H4 (cell line): ENCODE measurements around the gene PPFIA2. TPM values are rescaled to one million over a fixed set of nuclear protein-coding genes. Genes with fewer than 3 reads are reported as not detected.

Source experiments
- DNase-seq: peaks from one replicate; pipeline ENCODE4 v3.0.0-alpha.2; 2015; ENCODE audit warnings: low spot score
- total RNA-seq: library from RNA; depleted of rRNA; stranded (reverse); fragments of >200 nt; shearing (Covaris generic); gene quantifications from 2 replicates; pipeline ENCODE4 v1.2.3, GENCODE V29; 2014

Gene PPFIA2
- total RNA-seq, 1 experiment from 2014 or later, result 0.33 TPM

DNA sequence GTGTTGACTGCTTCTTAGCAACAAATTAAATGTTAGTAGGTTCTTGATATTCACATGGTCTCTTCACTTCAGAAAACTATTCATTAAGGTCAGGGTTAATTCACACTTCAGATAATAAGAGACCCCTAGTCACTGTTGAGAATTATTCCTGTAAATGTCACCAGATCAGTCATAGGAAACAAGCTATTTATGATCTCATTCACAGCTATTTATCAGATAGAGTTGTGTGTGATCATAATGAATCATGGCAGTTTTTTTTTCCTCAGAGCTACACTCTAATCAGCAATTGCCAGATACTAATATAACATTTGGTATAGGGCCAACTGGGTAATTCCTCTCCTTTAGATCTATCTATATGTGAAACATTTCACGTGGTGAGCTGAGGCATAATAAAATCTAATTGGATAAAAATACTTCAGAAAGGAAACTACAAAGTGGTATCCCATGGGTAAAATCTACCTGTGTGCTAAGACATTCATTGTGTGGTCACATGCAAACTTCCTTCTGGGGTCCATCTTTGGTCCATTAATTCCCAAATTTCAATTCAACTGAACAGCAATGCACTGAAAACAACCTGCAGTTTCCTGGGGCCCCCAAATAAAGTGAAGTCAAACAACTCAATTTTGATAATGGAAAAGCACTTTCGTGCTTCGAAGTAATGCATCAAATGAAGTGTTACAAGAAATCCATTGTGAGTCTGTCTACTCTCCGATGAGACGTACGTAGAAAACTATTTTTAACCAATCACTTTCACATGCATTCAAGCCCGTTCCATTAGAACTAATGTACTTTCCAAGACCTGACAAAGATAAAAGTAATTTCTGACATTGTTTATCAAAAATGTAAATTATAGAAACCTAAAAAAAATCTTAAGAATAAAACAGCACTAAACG, 484.3 kb downstream of the PPFIA2 start:
- no peak for DNase-seq

DNA sequence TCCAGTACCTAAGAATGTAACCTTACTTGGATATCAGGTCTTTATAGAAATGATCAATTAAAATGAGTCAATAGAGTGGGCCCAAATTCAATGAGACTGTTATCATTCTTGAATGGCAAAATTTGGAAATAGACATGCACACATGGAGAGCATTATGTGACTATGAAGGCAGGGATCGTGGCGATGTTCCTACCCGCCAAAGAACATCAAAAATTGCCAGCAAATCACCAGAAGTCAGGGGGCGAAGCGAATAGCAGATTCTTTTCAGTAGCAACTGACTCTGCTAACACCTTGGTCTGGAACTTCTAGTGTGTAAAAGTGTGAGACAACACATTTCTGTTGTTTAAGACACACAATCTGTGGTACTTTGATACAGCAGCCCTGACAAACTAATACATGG, 488.8 kb downstream of the PPFIA2 start:
- no peak for DNase-seq

DNA sequence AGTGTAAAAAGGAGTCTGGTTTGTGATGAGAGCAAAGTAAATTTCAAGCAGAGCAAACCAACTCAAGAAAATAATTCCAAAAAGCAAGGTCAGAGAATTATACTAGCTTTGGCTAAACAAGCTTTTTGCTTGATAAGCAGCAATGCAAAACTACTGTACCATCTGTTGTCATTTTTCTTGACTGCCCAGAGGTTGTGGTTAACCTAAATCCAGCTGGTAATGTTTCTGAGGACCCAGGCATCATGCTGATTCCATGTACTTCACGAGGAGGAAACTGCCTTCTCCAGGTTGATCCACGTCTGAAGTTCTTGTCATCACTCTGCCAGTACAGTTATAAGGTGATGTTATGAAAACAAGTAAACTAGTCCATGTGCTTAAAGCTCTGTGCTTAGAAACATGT, 496.1 kb downstream of the PPFIA2 start:
- no peak for DNase-seq

DNA sequence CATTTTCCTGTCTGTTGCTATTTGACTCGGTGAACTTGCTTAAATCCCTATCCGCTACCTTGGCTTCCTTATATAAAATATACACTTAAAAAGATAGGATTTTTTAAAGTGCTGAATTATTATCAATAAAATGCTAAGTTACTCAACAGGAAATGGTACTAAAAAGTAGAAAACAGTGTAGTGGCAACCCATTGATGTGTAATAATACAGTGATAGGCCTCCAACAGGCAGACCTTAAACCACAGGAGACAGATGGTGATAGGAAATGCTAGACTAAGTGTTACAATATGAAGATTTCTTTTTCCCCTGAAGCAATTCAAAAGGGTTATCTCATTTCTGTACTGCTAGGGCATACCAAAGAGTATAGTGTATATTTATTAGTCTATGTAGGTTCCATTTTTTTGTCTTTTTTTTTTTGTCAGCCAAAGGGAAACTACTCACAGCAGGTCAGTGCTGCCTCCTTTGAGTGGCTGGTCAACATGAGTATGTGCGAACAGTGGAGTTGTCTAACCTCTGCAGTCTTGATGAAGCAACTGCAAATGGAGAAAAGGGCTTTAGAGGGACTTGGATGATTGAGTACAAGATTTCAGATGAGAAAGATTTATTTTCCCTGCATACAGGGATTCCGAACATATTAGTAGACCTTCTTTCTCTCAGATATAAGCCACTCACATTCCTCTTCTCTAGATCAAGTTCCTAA, 497.5 kb downstream of the PPFIA2 start:
- no peak for DNase-seq

DNA sequence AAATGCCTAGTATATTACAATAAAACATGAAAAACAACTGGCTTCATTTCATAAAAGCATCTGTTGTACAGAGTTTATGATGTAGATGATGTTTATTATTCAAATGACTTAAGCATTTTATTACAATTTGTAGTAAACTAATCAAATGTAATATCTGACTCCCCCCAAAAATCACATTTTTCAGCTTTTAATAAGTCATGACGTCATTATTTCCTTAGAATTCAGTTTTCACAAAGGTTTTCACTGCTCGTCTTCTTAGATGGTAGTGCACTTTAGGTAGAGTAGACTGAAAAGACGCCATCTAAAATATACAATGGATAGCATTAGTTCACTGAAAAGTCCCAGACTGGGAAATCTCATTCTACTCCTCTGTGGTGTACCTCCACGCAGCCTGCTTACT, 499.8 kb downstream of the PPFIA2 start:
- DNase-seq, result no peak

DNA sequence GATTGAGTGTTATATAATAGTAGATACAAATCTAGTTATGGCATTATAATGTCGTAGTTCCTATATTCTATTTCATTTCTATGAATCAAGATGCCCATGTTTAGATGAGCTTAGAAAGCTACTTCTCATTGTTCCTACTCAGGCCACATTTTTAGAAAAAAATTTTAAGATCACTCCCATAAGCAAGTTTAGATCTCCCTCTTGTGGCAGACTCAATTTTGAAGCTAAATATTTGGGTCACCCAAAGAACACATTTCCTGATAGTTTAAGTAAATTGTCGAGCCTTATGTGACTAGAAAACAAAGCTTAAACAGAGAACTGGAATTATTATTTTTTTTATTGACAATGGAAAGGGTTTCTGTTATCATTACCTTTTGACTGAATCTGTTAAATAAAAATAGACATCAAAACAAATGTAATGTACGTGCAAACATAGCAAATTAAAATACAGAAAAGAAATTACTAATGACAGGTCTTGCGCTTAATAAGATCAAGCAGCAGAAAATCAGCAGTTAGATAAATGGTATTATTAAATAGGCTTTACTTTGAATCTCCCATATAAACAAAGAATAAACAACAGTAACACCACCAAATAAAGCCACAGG, 501.1 kb downstream of the PPFIA2 start:
- peak; percentile 48 for DNase-seq

DNA sequence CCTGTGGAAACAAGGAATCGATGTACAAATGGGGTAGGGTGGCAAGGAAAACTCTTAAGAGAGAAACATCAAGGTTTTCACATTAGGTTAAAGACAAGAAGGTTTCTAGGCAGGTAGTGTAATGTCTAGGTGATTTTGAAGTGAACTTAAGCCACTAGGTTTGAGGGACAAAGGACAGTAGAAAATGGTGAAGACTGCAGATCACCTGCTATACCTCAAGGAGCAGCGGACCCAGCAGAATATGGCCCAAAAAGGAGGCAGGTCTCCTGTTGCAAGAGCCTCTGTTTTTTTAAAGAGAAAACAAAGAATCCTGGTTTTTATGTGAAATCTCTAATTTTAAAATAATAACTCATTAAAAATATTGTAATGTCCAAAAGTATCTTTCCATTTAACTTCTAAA, 503.2 kb downstream of the PPFIA2 start:
- no peak for DNase-seq

DNA sequence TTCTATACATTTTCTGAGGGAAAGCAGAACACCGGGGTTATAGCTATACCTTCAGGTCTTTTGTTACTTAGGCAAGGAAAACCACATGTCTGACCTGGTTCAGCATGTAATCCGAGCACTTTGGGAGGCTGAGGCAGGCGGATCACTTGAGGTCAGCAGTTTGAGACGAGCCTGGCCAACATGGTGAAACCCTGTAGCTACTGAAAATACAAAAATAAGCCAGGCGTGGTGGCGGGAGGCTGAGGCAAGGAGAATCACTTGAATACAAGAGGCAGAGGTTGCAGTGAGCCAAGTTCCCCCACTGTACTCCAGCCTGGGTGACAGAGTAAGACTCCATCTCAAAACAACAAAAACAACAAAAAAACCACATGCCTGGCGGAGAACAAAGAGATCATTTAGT, 503.7 kb downstream of the PPFIA2 start:
- DNase-seq, result no peak

DNA sequence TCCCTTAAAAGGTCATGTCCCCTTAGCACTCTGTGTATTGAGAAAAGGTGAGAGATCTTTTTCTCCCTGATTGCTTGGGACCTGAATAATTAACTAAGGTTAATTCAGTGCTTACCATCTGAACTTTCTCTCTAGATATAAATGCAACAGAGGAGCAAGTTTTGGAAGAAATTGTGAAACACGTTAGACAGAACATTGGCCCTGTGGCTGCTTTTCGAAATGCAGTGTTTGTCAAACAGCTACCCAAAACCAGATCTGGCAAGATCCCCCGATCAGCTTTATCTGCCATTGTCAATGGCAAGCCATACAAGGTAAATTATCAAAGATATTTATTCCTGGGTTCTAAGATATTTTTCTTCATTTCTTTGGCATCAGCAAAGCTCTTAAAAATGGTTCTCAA, 505.8 kb downstream of the PPFIA2 start:
- no peak for DNase-seq

DNA sequence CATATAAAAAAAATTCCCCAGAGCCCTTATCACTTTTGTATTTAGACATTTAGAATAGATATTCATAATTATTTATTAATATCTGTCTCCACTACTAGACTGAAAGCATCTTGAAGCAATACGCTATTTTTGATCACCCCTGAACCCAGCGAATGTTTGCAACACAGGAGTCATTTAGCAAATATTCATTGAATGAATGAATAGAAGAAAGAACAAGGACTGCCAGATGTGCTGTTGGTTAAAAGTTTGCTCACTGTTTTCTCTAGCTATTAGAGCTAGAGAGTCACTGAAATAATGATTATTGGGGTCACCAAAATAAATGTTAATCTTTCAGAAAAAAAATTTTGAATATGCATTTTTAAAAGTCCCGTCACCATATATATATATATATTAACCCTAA, 506.9 kb downstream of the PPFIA2 start:
- no peak for DNase-seq

DNA sequence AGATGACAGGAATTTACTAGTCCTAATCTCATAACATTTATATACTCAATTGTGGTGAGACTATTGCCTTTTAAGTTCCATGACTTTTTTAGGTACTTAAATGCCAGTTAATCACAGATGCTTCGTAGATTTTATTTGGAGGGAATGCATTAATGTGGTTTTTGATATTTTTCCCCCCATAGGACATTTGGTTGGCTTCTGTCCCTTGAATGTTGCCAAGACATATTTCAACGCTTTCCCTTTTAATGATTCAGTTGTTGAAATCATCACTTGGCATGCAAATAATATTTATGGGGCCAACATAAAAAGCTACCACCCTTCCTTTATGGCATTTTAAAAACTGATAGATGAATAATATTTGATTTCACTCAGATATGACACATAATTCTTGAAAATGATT, 509.2 kb downstream of the PPFIA2 start:
- no peak for DNase-seq

DNA sequence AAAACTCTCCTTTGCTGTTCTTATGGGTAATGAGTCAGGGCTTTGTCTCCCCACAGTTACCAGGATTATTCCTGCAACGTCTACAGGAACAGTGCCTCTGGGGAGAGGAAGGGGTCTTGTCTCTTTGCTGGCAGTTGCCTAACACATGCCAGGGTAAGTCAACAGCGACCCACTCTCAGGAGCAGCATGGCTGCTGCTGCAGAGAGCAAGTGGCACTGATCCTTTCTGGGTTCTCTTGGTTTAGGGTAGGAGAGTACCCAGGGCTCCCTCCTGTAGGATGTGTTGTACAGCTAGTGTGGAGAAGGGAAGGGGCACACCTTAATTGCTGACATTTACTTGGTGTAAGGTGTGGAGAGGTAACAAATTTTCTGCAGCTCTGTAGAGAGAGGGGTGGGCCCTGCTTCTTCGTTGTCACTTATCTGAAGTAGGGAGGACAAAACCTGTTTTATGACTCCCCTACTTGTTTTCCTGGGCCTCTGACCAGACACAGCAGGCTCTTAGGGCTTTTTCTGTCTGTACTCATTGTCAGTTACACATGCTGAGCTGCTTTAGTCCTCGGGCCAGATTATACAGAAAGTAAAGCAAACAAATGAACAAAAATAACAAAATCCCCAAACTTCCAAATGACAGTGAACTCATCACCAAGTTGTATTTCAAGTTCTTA, 513.1 kb downstream of the PPFIA2 start:
- DNase-seq, result no peak

DNA sequence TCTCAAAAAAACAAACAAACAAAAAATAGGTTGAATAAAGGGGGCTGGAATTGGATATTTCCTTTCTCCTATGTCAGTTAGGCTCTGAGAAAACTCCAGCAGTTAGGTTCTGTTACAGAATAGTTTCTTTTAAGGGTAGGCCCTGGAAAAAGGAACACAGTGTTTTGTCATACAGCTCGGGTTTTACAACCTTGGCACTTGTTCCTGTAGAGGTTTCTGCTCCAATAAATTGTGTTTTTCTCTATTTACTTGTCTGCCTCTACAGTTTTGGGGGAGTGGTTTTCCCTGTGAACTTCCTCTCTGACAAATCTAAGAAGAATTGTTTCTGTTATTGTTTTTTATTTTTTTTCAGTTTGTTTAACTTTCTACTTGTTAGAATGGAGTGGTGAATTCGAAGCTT, 513.7 kb downstream of the PPFIA2 start:
- no peak for DNase-seq

DNA sequence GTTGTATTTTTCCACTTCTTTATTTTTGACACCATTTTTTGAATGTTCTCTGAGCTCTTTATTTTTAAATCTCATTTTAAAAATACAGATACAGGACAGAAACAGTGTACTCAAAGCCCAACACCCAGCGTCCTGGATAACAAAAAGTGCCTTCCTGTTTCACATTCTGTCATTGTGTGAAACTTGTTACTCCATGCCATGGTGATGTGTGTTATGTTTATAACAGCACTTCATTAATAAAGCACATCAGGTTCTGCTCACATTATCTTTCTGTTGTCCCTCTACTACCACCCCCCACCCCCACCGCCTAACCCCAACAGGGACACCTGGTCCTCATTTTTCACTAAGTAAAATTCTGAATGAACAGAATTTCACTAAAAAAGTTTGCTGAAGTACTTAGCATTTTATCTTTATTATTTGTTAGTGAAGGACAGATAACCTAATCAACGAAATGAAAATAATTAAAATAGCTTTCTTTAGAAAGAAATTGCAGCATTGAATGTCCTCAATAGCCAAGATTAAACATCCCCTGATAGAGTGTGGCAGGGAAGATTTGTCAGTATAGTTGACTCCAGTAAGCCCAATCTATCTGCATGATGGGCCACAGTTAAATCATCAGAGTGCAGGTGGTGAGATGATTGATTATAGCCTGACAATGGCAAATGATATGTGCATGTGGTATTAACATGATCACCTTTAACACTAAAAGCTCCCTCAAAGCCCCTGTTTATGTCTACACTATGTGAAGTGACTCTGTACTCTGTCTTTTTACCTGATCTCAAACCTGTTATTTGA, 527.4 kb downstream of the PPFIA2 start:
- no peak for DNase-seq

DNA sequence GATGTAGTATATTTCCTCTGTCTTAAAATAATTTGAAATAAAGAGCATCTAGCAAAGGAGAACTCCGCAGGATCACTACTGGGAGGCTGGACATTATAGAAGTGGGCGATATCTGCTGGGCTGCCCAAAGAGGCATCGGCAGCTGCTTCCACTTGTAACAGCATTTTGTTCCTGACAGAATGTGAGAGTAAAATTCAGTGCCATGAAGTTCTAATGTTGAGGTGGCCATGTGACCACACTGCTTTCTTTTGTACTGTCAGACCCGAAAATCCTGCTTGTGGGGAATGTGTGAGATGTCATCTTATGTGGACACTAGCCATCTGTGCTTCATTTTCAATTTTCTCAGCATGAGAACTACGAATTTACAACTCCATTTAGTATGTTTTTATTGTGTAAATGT, 529.4 kb downstream of the PPFIA2 start:
- no peak for DNase-seq

DNA sequence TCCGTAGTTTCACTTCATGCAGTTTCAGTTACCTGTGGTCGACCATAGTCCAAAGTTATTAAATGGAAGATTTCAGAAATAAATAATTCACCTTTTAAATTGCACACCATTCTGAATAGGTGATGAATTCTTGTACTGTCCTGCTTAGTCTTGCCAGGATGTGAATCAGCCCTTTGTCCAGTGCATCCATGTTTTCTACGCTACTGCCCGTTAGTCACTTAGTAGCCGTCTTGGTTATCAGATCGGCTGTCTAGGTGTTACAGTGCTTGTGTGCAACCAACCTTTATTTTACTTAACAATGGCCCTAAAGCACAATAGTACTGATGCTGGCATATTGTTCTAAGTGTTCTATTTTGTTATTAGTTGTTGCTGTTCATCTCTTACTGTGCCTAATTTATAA, 534.5 kb downstream of the PPFIA2 start:
- DNase-seq, result no peak

DNA sequence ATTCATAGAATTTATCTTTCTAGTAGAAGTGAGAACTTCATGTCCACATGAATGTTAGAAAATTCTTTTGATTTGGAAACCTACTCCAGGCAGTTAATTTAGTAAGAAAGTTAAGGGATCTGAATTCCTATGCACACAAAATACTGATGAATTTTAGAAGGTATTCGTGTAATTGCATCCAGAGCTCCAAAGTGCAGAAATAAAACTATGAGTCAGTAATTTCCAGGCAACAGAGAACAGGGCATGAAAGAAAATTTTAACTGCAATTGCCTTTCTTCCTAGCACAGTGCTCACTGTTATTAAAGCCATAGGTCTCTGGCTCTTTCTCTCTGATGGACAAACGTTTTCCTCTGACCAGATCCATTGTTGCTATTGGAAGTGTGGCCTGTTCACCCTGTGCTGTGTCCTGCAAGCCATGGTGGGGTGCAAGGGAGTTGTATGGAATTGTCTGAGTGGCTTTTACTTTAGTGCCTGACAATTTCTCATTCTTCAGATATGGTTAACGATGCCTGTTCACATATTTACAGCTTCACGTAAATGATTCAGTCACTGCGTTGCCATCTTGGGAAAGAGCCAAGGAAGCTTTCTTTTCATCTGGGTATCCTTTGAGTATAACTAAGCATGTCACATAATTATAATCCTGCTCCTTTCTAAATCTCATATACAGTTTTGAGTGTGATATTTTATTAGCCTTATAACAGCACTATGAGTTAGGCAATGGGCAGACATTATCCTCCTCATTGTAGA, 536.1 kb downstream of the PPFIA2 start:
- no peak for DNase-seq

DNA sequence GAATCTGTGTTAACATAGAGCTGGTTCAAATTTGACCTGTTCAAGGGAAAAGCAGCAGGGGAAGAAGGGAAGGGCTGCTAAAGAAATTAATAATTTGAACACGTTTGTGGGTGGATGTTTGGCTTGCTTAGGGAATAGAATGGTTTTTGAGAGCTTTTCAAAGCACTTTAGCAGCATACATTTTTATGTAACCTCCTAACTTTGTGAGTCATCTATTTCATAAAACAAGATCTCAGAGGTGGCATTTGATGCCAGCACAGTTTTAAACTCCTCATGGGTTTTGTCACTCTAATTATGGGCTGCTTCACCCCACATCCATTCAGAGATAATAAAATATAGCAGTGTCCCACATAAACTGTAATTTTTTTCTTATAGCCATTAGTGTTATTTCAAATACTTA, 537.5 kb downstream of the PPFIA2 start:
- no peak for DNase-seq

DNA sequence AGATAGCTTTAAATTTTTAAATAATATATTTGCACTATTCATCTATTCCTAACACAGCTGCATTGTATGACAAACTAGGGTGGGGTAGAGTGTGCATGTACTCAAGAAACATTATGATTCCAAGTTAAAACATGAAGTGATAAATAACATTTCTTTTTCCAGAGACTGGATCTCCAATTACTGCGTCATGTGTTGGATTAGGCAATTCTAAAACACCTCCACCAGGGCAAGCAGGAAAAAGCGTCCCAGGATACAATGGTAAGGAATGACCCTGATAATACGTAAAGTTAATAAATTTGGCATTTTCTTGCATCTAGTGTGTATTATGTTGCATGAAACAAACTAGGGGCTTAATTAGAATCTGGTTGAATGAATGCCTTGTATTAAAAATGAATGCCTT, 542.4 kb downstream of the PPFIA2 start:
- no peak for DNase-seq

DNA sequence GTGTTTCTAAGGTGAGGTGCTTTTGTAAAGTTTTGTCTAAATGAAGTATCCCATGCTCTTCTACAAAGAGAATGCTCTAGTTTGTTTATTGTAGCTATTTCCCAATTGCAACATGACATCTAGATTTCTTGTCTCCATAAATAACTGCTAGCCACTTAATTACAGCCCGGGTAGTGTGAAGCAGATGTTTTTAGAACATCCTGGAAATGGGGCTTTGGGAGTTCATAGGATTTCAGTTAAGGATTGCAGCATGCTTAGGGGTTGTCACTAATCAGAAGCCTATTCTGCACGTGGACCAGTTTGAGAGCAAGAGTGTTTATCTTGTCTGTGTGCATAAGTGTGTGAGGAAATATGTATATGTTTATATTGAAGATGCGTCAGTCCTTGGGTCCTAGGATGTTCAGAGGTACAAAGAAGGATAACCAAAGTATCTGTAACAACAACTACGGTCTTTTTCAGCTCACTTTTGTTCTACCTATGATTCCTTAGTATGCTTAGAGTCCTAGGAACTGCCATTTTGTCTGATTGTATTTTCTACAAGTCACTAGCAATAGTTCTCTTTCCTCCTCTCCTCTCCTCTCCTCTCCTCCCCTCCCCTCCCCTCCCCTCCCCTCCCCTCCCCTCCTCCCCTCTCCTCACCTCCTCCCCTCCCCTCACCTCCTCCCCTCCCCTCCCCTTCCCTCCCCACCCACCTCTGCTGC, 546.0 kb downstream of the PPFIA2 start:
- no peak for DNase-seq
